GM19099 (cell line): ENCODE results near the gene TRIM41.

Experiments used
- POLR2A ChIP-seq: IDR thresholded peaks from 3 replicates; pipeline ENCODE4 v1.6.1; 2011; ENCODE audit warnings: low read depth; ENCODE audit not compliant: insufficient read length; ENCODE audit errors: extremely low read depth

Gene TRIM41

GRCh38 chr5:181234455-181235306 is 11.6 kb downstream of the TRIM41 start:
- peak; percentile 41 for TF ChIP-seq POLR2A

- TF ChIP-seq POLR2A, result no peak
These were observed 12.2 kb downstream of the TRIM41 start for GRCh38 chr5:181235323-181235688.

- peak; percentile 33 for TF ChIP-seq POLR2A
These were observed 12.7 kb downstream of the TRIM41 start for GRCh38 chr5:181235689-181236366.

GRCh38 chr5:181236471-181236870 is 13.4 kb downstream of the TRIM41 start:
- TF ChIP-seq POLR2A, result no peak

- no peak for TF ChIP-seq POLR2A
These were observed 14.0 kb downstream of the TRIM41 start for GRCh38 chr5:181236954-181237641.

GRCh38 chr5:181237729-181238385 is 14.8 kb downstream of the TRIM41 start:
- TF ChIP-seq POLR2A, result no peak

- no peak for TF ChIP-seq POLR2A
These were observed 16.1 kb downstream of the TRIM41 start for GRCh38 chr5:181239062-181239663.

- no peak for TF ChIP-seq POLR2A
These were observed 18.4 kb downstream of the TRIM41 start for GRCh38 chr5:181241393-181241975.

GRCh38 chr5:181242031-181242451 is 19.0 kb downstream of the TRIM41 start:
- no peak for TF ChIP-seq POLR2A

- TF ChIP-seq POLR2A, result no peak
These were observed 20.0 kb downstream of the TRIM41 start for GRCh38 chr5:181243018-181243563.

GRCh38 chr5:181243564-181244343 is 20.7 kb downstream of the TRIM41 start, which contains the start of gene RACK1:
RACK1 (minus strand) TSS chr5:181243906; CDS start chr5:181243800, 106 bp downstream.
- TF ChIP-seq POLR2A, result peak; percentile 99

GRCh38 chr5:181245427-181246275 is 22.6 kb downstream of the TRIM41 start:
- no peak for TF ChIP-seq POLR2A
